Measurements from ENCODE around the gene CTSH. TPM values are rescaled to one million over a fixed set of nuclear protein-coding genes. Genes with fewer than 3 reads are reported as not detected.

The CTSH gene
- total RNA-seq, 1 donor from 2014 or later = 141 TPM

DNA sequence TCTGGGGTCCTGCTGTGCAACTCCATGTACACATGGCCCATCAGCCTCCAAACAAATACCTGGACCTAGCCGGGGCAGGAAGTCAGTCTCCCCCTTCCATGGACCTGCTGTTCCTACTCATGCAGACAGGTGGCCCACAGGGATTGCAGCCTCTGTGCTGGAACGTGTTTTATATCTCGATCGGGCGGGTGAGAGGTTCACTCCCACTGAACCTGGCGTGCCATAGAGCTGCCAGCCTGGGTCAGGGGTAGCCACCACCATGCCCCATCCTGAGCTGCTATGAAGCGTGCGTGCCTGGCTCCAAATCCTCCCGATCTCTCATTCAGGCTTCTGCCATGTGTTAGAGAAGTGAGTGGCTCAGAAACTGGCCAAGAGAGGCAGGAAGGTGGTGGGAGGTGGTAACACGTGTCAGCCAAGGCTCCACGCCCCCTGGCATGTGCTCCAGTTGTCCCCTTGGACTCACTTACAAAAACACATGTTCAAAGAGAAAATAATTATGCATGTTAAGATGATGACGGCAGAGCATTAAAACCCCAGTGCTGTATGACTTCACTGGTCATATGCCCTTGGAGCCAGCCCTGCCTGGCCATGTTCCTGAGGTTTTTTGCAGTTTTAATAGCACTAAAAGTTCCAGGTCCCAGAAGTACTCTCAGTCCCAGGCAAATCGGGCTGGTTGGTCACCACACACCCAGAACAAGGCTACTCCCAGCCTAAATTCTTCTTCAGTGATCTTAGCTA is 30.6 kb downstream of the CTSH start:
- Mint-ChIP-seq H3K27me3 (ENCODE audit: low read depth) (no peaks in the 10 kb centered on the region), H3K36me3 (peaks cover 21% of the 10 kb centered on the region), H3K4me1 (peaks cover 7% of the 10 kb centered on the region), H3K27ac (peak overlapping the region; percentile 53), H3K9me3 (no peaks in the 10 kb centered on the region), H3K4me3 (no peak overlapping the region)
- DNase-seq (ENCODE audit: low spot score in 2 of 2, unreplicated experiment in 2 of 2) = no peak
- TF ChIP-seq, protein P1, sequence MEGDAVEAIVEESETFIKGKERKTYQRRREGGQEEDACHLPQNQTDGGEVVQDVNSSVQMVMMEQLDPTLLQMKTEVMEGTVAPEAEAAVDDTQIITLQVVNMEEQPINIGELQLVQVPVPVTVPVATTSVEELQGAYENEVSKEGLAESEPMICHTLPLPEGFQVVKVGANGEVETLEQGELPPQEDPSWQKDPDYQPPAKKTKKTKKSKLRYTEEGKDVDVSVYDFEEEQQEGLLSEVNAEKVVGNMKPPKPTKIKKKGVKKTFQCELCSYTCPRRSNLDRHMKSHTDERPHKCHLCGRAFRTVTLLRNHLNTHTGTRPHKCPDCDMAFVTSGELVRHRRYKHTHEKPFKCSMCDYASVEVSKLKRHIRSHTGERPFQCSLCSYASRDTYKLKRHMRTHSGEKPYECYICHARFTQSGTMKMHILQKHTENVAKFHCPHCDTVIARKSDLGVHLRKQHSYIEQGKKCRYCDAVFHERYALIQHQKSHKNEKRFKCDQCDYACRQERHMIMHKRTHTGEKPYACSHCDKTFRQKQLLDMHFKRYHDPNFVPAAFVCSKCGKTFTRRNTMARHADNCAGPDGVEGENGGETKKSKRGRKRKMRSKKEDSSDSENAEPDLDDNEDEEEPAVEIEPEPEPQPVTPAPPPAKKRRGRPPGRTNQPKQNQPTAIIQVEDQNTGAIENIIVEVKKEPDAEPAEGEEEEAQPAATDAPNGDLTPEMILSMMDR (IDR thresholded peaks at IDR 0.05; ENCODE audit: unreplicated experiment) = peak; percentile 48

DNA sequence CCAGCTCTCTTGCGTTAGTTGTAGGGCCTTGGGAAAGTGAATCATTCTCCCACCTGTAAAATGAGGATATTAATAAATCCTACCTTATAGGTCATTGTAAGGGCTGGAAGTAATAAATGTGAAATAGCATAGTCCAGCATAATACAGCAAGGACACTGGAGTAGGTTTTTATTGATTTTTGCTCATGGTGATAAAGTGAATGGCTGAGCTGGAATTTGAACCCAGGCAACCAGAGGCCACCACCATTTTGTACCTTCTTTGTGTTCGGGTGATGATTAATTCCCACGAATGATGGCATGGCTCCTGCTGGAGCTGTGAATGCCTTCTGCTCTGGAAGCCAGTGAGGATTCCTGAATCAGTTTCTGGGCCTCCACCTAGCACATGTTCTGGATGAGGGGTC is 31.8 kb downstream of the CTSH start:
- no peaks in the 10 kb centered on the region for H3K27me3 Mint-ChIP-seq (ENCODE audit: low read depth)
- TF ChIP-seq, protein P1 (IDR thresholded peaks at IDR 0.05; ENCODE audit: unreplicated experiment) = no peak
- no peak overlapping the region for H3K4me3 Mint-ChIP-seq
- no peaks in the 10 kb centered on the region for H3K9me3 Mint-ChIP-seq
- peaks cover 7% of the 10 kb centered on the region for H3K4me1 Mint-ChIP-seq
- peaks cover 21% of the 10 kb centered on the region for H3K36me3 Mint-ChIP-seq
- H3K27ac Mint-ChIP-seq = no peak overlapping the region
- DNase-seq (ENCODE audit: low spot score in 2 of 2, unreplicated experiment in 2 of 2) = no peak

DNA sequence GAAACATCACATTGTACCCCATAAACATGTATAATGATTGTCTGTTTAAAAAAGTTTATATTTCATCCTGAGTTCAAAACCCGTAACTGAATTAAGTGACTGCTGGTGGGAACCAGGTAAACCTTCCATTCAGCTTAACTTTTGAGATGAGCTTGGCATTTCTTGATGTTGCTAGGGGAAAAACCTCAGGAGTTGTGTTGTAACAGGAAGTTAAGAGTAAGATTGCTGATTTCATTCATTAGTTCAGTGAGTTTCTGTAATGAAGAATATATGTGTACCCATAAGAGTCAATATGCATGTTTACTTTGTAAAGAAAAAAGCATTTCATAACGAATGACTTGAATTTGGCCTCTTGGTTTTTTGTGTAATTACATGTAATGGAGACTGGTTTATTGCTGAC is 32.5 kb downstream of the CTSH start:
- no peak overlapping the region for H3K4me3 Mint-ChIP-seq

DNA sequence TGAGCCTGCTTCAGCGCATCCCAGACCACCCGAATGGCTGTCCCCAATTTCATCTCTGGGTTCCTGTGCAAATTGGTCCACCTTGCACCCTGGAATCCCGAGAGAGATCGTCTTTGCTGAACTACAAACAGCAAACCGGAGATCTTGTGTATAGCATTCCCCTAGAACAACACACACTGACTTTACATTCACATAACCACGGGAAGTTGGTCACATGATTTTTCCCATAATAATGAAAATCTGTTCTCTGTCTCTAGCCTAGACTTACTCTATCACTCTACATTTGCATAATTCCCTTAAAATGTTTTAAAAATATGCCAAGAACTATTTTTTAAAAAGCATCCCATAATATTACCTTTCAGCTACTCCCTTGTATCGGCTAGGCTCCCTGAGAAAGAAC is 34.6 kb downstream of the CTSH start:
- Mint-ChIP-seq H3K27ac (peak overlapping the region; percentile 65), H3K4me1 (peaks cover 8% of the 10 kb centered on the region), H3K9me3 (no peaks in the 10 kb centered on the region), H3K4me3 (no peak overlapping the region), H3K27me3 (ENCODE audit: low read depth) (no peaks in the 10 kb centered on the region), H3K36me3 (peaks cover 28% of the 10 kb centered on the region)
- TF ChIP-seq, protein P1 (IDR thresholded peaks at IDR 0.05; ENCODE audit: unreplicated experiment) = no peak
- DNase-seq (ENCODE audit: low spot score in 2 of 2, unreplicated experiment in 2 of 2) = no peak

More for the DNA sequence above, 32.5 kb downstream of the CTSH start:
- Mint-ChIP-seq H3K9me3 (no peaks in the 10 kb centered on the region), H3K27ac (no peak overlapping the region), H3K27me3 (ENCODE audit: low read depth) (no peaks in the 10 kb centered on the region), H3K4me1 (peaks cover 12% of the 10 kb centered on the region), H3K36me3 (peaks cover 26% of the 10 kb centered on the region)
- DNase-seq (ENCODE audit: low spot score in 2 of 2, unreplicated experiment in 2 of 2) = no peak
- TF ChIP-seq, protein P1 (IDR thresholded peaks at IDR 0.05; ENCODE audit: unreplicated experiment) = no peak

DNA sequence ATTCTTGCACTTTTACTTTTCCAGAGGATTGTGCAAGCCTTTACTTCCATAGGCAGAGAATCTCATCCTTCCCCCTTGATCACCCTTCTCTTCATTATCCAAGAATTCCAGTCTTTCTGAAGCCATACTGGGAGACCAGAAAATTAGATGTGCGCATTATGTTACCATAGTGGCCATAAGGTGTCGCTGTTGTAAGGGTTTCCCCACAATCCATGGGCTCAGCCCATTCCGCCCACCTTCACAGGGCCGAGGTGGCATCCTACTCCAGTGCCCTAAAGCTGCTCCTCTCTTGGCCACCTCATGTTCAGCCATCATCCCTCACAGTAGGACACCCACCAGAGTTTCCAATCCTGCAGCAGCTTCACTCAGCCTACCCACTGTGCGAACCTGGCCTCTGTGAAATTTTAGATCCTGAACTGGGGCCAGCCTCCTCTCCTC is 35.0 kb downstream of the CTSH start:
- no peak overlapping the region for H3K4me3 Mint-ChIP-seq
- peaks cover 9% of the 10 kb centered on the region for H3K4me1 Mint-ChIP-seq
- DNase-seq (ENCODE audit: low spot score in 2 of 2, unreplicated experiment in 2 of 2) = peak in 1 of 2 experiments; percentile 61
- H3K9me3 Mint-ChIP-seq = no peaks in the 10 kb centered on the region
- peaks cover 29% of the 10 kb centered on the region for H3K36me3 Mint-ChIP-seq
- peak overlapping the region; percentile 65 for H3K27ac Mint-ChIP-seq
- TF ChIP-seq, protein P1 (IDR thresholded peaks at IDR 0.05; ENCODE audit: unreplicated experiment) = peak; percentile 79
- H3K27me3 Mint-ChIP-seq (ENCODE audit: low read depth) = no peaks in the 10 kb centered on the region

Measured in mesothelial cell of epicardium (in vitro differentiated cells).